H1 (cell line): ENCODE data around the gene SPRYD3. TPM values are rescaled to one million over a fixed set of nuclear protein-coding genes. Genes with fewer than 3 reads are reported as not detected.

ENCODE experiments used
- CTCF ChIA-PET: fragments of 300-600 bp; sonication (Branson Sonifier 250); formaldehyde crosslinking; loops from one replicate; lab custom pipeline; 2021; ENCODE audit not compliant: partially characterized antibody; lab: Charles Lee
- POLR2A ChIA-PET: fragments of 300-600 bp; sonication (Branson Sonifier 250); formaldehyde crosslinking; loops from one replicate; lab custom pipeline; 2021; ENCODE audit warnings: inconsistent platforms; ENCODE audit not compliant: partially characterized antibody; lab: Charles Lee
- DNase-seq, 2 experiments: peaks; one replicate each; pipeline versions ENCODE4 v3.0.0 to v3.0.0-alpha.2; 2010 to 2022; ENCODE audit warnings: low spot score in 2 of 2, low read depth in 1 of 2, mixed read lengths in 1 of 2
- FAIRE-seq: peaks from 2 replicates; lab custom pipeline; 2011; peaks lifted over from hg19 to GRCh38; lab: Jason Lieb, UNC
- H2AFZ ChIP-seq: 2 replicates; pipeline ENCODE4 v1.8.1; 2012; ENCODE audit warnings: low read length, inconsistent platforms
- H2AK5ac ChIP-seq: 2 replicates; pipeline ENCODE4 v1.6.1; 2013; ENCODE audit warnings: low read depth, low read length
- H2BK120ac ChIP-seq: replicated peaks from 2 replicates; pipeline ENCODE3; 2013; ENCODE audit warnings: low read depth, low read length, inconsistent platforms
- H2BK12ac ChIP-seq: 2 replicates; pipeline ENCODE4 v1.6.1; 2013; ENCODE audit warnings: low read depth, low read length
- H2BK15ac ChIP-seq: 2 replicates; pipeline ENCODE4 v1.6.1; 2013; ENCODE audit warnings: low read length
- H2BK20ac ChIP-seq: 2 replicates; pipeline ENCODE4 v1.6.1; 2013; ENCODE audit warnings: low read length
- H2BK5ac ChIP-seq: 2 replicates; pipeline ENCODE4 v1.6.1; 2013; ENCODE audit warnings: low read depth, low read length
- H3K14ac ChIP-seq: 2 replicates; pipeline ENCODE4 v1.6.1; 2013; ENCODE audit warnings: inconsistent platforms; ENCODE audit not compliant: insufficient read length
- H3K18ac ChIP-seq: 2 replicates; pipeline ENCODE4 v1.6.1; 2013; ENCODE audit warnings: low read length; ENCODE audit errors: extremely low read depth
- H3K23ac ChIP-seq: 2 replicates; pipeline ENCODE4 v1.6.1; 2013; ENCODE audit warnings: inconsistent platforms; ENCODE audit not compliant: insufficient read length
- H3K23me2 ChIP-seq: 2 replicates; pipeline ENCODE4 v1.6.1; 2013; ENCODE audit warnings: low read depth, low read length
- H3K27ac ChIP-seq: 2 replicates; pipeline ENCODE4 v1.6.1; 2011; ENCODE audit warnings: low read depth, low read length, inconsistent platforms
- H3K27me3 ChIP-seq, 4 experiments: replicated peaks in 1 of 4; 1 replicate in 1 of 4; 2 replicates in 3 of 4; pipeline versions ENCODE4 v1.6.1 to v1.8.1; 2011 to 2013; ENCODE audit warnings: low read length in 3 of 4, mild to moderate bottlenecking in 3 of 4, inconsistent platforms in 2 of 4, mixed read lengths in 2 of 4, moderate library complexity in 1 of 4; ENCODE audit not compliant: control insufficient read depth in 3 of 4, insufficient read depth in 3 of 4; ENCODE audit errors: extremely low read depth in 1 of 4
- H3K36me3 ChIP-seq, 4 experiments: 2 replicates each; pipeline versions ENCODE4 v1.6.1 to v1.8.1; 2011 to 2013; ENCODE audit warnings: mild to moderate bottlenecking in 4 of 4, low read length in 3 of 4, moderate library complexity in 2 of 4, control low read depth in 1 of 4, inconsistent platforms in 1 of 4; ENCODE audit not compliant: insufficient read depth in 4 of 4, control insufficient read depth in 2 of 4
- H3K4ac ChIP-seq: replicated peaks from 2 replicates; pipeline ENCODE3; 2013; ENCODE audit warnings: low read length, low read depth, mixed read lengths, inconsistent platforms; ENCODE audit not compliant: insufficient read length
- H3K4me1 ChIP-seq, 4 experiments: replicated peaks in 1 of 4; 1 replicate in 1 of 4; 2 replicates in 3 of 4; pipeline versions ENCODE4 v1.6.1 to v1.8.1; 2011 to 2013; ENCODE audit warnings: low read length in 3 of 4, inconsistent platforms in 2 of 4, mixed read lengths in 1 of 4; ENCODE audit not compliant: insufficient read depth in 4 of 4, control insufficient read depth in 3 of 4
- H3K4me2 ChIP-seq, 2 experiments: 2 replicates each; pipeline versions ENCODE4 v1.6.1 to v1.8.1; 2011 to 2013; ENCODE audit warnings: low read depth in 2 of 2, low read length in 2 of 2, control low read depth in 1 of 2, inconsistent platforms in 1 of 2, mild to moderate bottlenecking in 1 of 2; ENCODE audit not compliant: insufficient read depth in 1 of 2
- H3K4me3 ChIP-seq, 4 experiments: fragments of 200-600, 300-600 bp in 1 of 4; sonication (generic), shearing (Covaris generic), sonication (Bioruptor Twin) in 1 of 4; 2 replicates each; pipeline versions ENCODE4 v1.5.1 to v1.8.1; 2011 to 2016; ENCODE audit warnings: low read length in 4 of 4, low read depth in 3 of 4, control low read depth in 2 of 4, inconsistent platforms in 2 of 4, mild to moderate bottlenecking in 2 of 4, mixed read lengths in 1 of 4, moderate library complexity in 1 of 4; ENCODE audit not compliant: insufficient read depth in 2 of 4; ENCODE audit errors: extremely low read depth in 1 of 4
- H3K56ac ChIP-seq: replicated peaks from 2 replicates; pipeline ENCODE3; 2013; ENCODE audit warnings: low read depth, mild to moderate bottlenecking, mixed read lengths, low read length, inconsistent platforms; ENCODE audit not compliant: insufficient read length
- H3K79me1 ChIP-seq: 2 replicates; pipeline ENCODE4 v1.6.1; 2013; ENCODE audit warnings: low read depth, low read length, control low read depth
- H3K79me2 ChIP-seq, 2 experiments: 2 replicates each; pipeline versions ENCODE4 v1.6.1 to v1.8.1; 2012 to 2013; ENCODE audit warnings: low read length in 2 of 2, mild to moderate bottlenecking in 2 of 2, inconsistent platforms in 1 of 2; ENCODE audit not compliant: insufficient read depth in 2 of 2, control insufficient read depth in 1 of 2
- H3K9ac ChIP-seq, 4 experiments: replicated peaks in 1 of 4; 1 replicate in 1 of 4; 2 replicates in 3 of 4; pipeline versions ENCODE4 v1.6.1 to v1.8.1; 2011 to 2013; ENCODE audit warnings: low read depth in 3 of 4, low read length in 3 of 4, control low read depth in 2 of 4, mild to moderate bottlenecking in 2 of 4, moderate library complexity in 2 of 4, inconsistent platforms in 1 of 4; ENCODE audit errors: extremely low read depth in 1 of 4
- H3K9me3 ChIP-seq, 2 experiments: 2 replicates each; pipeline versions ENCODE4 v1.6.1 to v1.8.1; 2012 to 2013; ENCODE audit warnings: mild to moderate bottlenecking in 2 of 2, moderate library complexity in 2 of 2, control low read depth in 1 of 2, inconsistent platforms in 1 of 2, low read depth in 1 of 2, low read length in 1 of 2, mixed read lengths in 1 of 2; ENCODE audit not compliant: insufficient read depth in 2 of 2
- H4K20me1 ChIP-seq, 2 experiments: replicated peaks in 1 of 2; 2 replicates each; pipeline versions ENCODE3 to v1.8.1; 2011 to 2013; ENCODE audit warnings: inconsistent platforms in 2 of 2, low read length in 2 of 2, mild to moderate bottlenecking in 1 of 2; ENCODE audit not compliant: insufficient read depth in 2 of 2, control insufficient read depth in 1 of 2
- H4K5ac ChIP-seq: 2 replicates; pipeline ENCODE4 v1.6.1; 2013; ENCODE audit warnings: low read length, low read depth, mixed read lengths, inconsistent platforms; ENCODE audit not compliant: insufficient read length
- H4K8ac ChIP-seq: 2 replicates; pipeline ENCODE4 v1.8.0; 2013; ENCODE audit warnings: mild to moderate bottlenecking, moderate library complexity, low read length, inconsistent platforms; ENCODE audit not compliant: insufficient read depth; ENCODE audit errors: extremely low read depth
- H4K91ac ChIP-seq: replicated peaks from 2 replicates; pipeline ENCODE3; 2013; ENCODE audit warnings: low read length, mixed read lengths, inconsistent platforms; ENCODE audit not compliant: insufficient read length
- CBX5 ChIP-seq: fragments of 300-800, 300-1000 bp; sonication (generic); IDR thresholded peaks from 2 replicates; pipeline ENCODE4 v1.7.1; 2016; ENCODE audit warnings: antibody characterized with exemption, low read length, low read depth
- CREB1 ChIP-seq: IDR thresholded peaks from 2 replicates; pipeline ENCODE4 v1.6.1; 2012; ENCODE audit warnings: inconsistent platforms
- CTCF ChIP-seq, 3 experiments: IDR thresholded peaks; 1 replicate in 2 of 3; 2 replicates in 1 of 3; pipeline versions ENCODE4 v1.5.1 to v1.6.1; 2011; ENCODE audit warnings: low read length in 3 of 3, mild to moderate bottlenecking in 3 of 3, inconsistent platforms in 2 of 3, low read depth in 1 of 3, moderate library complexity in 1 of 3; ENCODE audit not compliant: insufficient read depth in 1 of 3; ENCODE audit errors: control extremely low read depth in 1 of 3
- KDM1A ChIP-seq: fragments of 200-600, 300-600 bp; sonication (generic); IDR thresholded peaks from 2 replicates; pipeline ENCODE4 v1.7.1; 2016; ENCODE audit warnings: mild to moderate bottlenecking, low read length, borderline replicate concordance
- RBBP5 ChIP-seq: IDR thresholded peaks from 2 replicates; pipeline ENCODE4 v1.7.1; 2012; ENCODE audit warnings: low read depth, mild to moderate bottlenecking, inconsistent platforms, low read length, moderate library complexity, borderline replicate concordance
- SIN3A ChIP-seq, 2 experiments: IDR thresholded peaks in 1 of 2; conservative IDR thresholded peaks in 1 of 2; 2 replicates each; pipeline ENCODE4 v1.6.1; 2011 to 2012; ENCODE audit warnings: low read length in 2 of 2, improper control_type of control experiment in 1 of 2, low read depth in 1 of 2, mild to moderate bottlenecking in 1 of 2
- SP2 ChIP-seq: IDR thresholded peaks from 2 replicates; pipeline ENCODE4 v1.6.1; 2012; ENCODE audit warnings: mild to moderate bottlenecking, low read length, inconsistent platforms
- WGBS, 2 experiments: shearing (Covaris generic) in 1 of 2; methylation state at CpG; one replicate each; pipeline versions ENCODE4 v1.1.6 to v1.1.7; 2013 to 2015; ENCODE audit warnings: low lambda C conversion rate in 2 of 2, mixed read lengths in 2 of 2, inconsistent platforms in 1 of 2, low coverage in 1 of 2, missing lambda C conversion rate in 1 of 2; ENCODE audit not compliant: insufficient replicate concordance in 2 of 2, insufficient coverage in 1 of 2, insufficient read length in 1 of 2; ENCODE audit errors: extremely low coverage in 1 of 2, missing lambda C conversion rate in 1 of 2; 5-methylcytosine and 5-hydroxymethylcytosine counted together
- polyA plus RNA-seq, 7 experiments: library from polyadenylated mRNA; depleted of rRNA in 3 of 7; stranded (reverse) in 5 of 7; unstranded in 2 of 7; fragments of >200 nt in 5 of 7; fragments of 200-250 nt in 2 of 7; gene quantifications; 1 replicate in 5 of 7; 2 replicates in 1 of 7; 4 replicates in 1 of 7; pipeline versions ENCODE4 v1.2.1 to v1.2.3, GENCODE V29; 2011 to 2013; ENCODE audit warnings: missing spikeins in 2 of 7, mixed read lengths in 2 of 7
- total RNA-seq: library from RNA; stranded (reverse); fragmentation: NEBNext Ultra II Directional; extraction: Animal tissue kit (Norgen Biotek cat#: 25700); gene quantifications from 2 replicates; pipeline ENCODE4 v1.2.1, GENCODE V29; 2021

The SPRYD3 gene
- total and polyA plus RNA-seq, 2 of the 8 experiments (the other 6 are each of a cell fraction or from before 2014, with no cell fraction given), result 6.8 to 8.0 TPM

DNA sequence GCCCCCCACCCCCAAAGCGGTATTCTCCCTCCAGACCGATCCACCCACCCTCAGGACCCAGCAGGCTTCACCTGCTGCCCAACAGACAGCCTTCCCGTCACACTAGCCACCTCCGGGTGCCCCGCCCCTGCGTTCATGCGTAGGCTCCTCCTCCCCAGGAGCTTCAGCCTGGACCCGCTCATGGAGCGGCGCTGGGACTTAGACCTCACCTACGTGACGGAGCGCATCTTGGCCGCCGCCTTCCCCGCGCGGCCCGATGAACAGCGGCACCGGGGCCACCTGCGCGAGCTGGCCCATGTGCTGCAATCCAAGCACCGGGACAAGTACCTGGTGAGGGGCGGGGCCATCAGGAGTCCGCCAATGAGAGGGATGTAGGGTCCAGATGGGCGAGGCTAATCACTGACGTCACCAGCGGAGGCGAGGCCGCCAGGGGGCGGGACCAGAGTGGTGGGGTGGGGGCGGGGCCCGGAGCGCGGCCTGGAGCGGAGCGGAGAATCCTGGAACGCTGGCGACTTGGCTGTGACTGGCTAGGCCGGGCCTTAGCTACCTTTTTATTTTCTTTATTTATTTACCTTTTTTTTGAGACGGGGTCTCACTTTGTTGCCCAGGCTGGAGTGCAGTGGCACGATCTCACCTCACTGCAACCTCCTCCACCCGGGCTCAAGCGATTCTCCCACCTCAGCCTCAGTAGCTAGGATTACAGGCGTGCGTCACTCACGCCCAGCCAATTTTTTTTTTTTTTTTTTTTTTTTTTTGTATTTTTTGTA, 24.9 kb downstream of the SPRYD3 start:
- H3K4ac ChIP-seq, result no peak overlapping the region
- H2BK20ac ChIP-seq, result peak overlapping the region; percentile 15; the same call in 1 of the 2 replicates
- peak overlapping the region; percentile 82 to 86 (median 84) for H3K4me3 ChIP-seq
- peak overlapping the region; percentile 89 for H3K56ac ChIP-seq
- peaks cover 12 to 18% of the 10 kb centered on the region in 2 experiments for H4K20me1 ChIP-seq
- 8% methylated on average over 41 of the region's 48 CpGs; no CpG with 5 or more reads in 1 of the 2 experiments for WGBS, 2 experiments
- peaks cover 0 to 5% (median 0%) of the 10 kb centered on the region in 4 experiments; a peak in 1 of 8 replicates for H3K36me3 ChIP-seq
- H2BK15ac ChIP-seq, result no peak overlapping the region
- FAIRE-seq (no peak), DNase-seq (peak; percentile 87 to 97)
- H2BK5ac ChIP-seq, result peak overlapping the region; percentile 92; the same call in 1 of the 2 replicates
- peak overlapping the region; percentile 75; the same call in 1 of the 2 replicates for H2BK12ac ChIP-seq
- peaks cover 8% of the 10 kb centered on the region; the same call in 1 of the 2 replicates for H3K79me1 ChIP-seq
- peak overlapping the region in 3 of 4 experiments; percentile 53 to 70 (median 65); a peak in 5 of 7 replicates for H3K9ac ChIP-seq
- H4K8ac ChIP-seq, result no peak overlapping the region; the same call in 1 of the 2 replicates
- no peak overlapping the region for H3K18ac ChIP-seq
- H3K4me2 ChIP-seq, result peak overlapping the region; percentile 64 to 78
- H2AFZ ChIP-seq, result 0 out of 2 replicates have a peak overlapping the region, but pooled peaks have one; percentile 45
- peak overlapping the region; percentile 77 for H4K91ac ChIP-seq
- no peak overlapping the region for H3K14ac ChIP-seq
- ChIA-PET CTCF (interaction anchor here (0.6 to 15.7 kb wide), 36 partner anchors 8 to 407 kb away, joined by 3 to 258 read pairs (median 4); partner anchors contain the start of genes IGFBP6 and SOAT2), POLR2A (interaction anchor here (0.8 to 35.6 kb wide), 11 partner anchors 11 to 165 kb away, joined by 3 to 711 read pairs (median 4); partner anchors contain the start of genes EIF4B, IGFBP6, KRT8 and ZNF740)
- H3K27ac ChIP-seq, result peak overlapping the region; percentile 75; the same call in 1 of the 2 replicates
- H3K79me2 ChIP-seq, result no peaks in the 10 kb centered on the region
- peak overlapping the region; percentile 91 for H4K5ac ChIP-seq
- no peaks in the 10 kb centered on the region for H3K9me3 ChIP-seq
- no peak overlapping the region for H2BK120ac ChIP-seq
- peaks cover 15% of the 10 kb centered on the region for H3K23me2 ChIP-seq
- H3K4me1 ChIP-seq, result peaks cover 4 to 30% (median 23%) of the 10 kb centered on the region in 4 experiments
- no peak overlapping the region for H2AK5ac ChIP-seq
- H3K23ac ChIP-seq, result no peak overlapping the region
- peaks cover 0 to 12% (median 3%) of the 10 kb centered on the region in 4 experiments; a peak in 4 of 7 replicates for H3K27me3 ChIP-seq
- TF ChIP-seq SIN3A (conservative IDR thresholded peaks at IDR 0.05 in 1 of 2, IDR thresholded peaks at IDR 0.05 in 1 of 2; ENCODE audit: low read depth in 1 of 2, low read length in 2 of 2) (peak in 1 of 2 experiments; percentile 38; a peak in 1 of 4 replicates), KDM1A (no peak), RBBP5 (peak; percentile 40; the same call in 1 of the 2 replicates), SP2 (no peak), CBX5 (no peak), CTCF (IDR thresholded peaks at IDR 0.05; ENCODE audit: control extremely low read depth in 1 of 3, insufficient read depth in 1 of 3, low read depth in 1 of 3, low read length in 3 of 3) (no peak), CREB1 (peak; percentile 84)
